Urinary bladder (tissue), 4 donors: ENCODE results near the gene CACNB3. TPM values are rescaled to one million over a fixed set of nuclear protein-coding genes. Genes with fewer than 3 reads are reported as not detected.

Experiments used
- DNase-seq: peaks from one replicate; pipeline ENCODE4 v3.0.0-alpha.2; 2015; ENCODE audit errors: extremely low spot score
- H3K27ac ChIP-seq: one replicate; pipeline ENCODE4 v1.5.1; 2013; ENCODE audit warnings: low read depth, mild to moderate bottlenecking, moderate library complexity
- H3K36me3 ChIP-seq: one replicate; pipeline ENCODE4 v1.6.1; 2013; ENCODE audit warnings: mild to moderate bottlenecking, moderate library complexity; ENCODE audit not compliant: insufficient read depth
- H3K4me1 ChIP-seq: one replicate; pipeline ENCODE4 v1.6.1; 2013; ENCODE audit warnings: mild to moderate bottlenecking, moderate library complexity; ENCODE audit not compliant: insufficient read depth
- H3K4me3 ChIP-seq: one replicate; pipeline ENCODE4 v1.5.1; 2013; ENCODE audit warnings: low read depth, low read length
- WGBS: extraction: QIAGEN DNeasy Blood & Tissue Kit; methylation state at CpG from one replicate; pipeline ENCODE4 v1.1.7; 2013; 5-methylcytosine and 5-hydroxymethylcytosine counted together
- polyA plus RNA-seq: library from polyadenylated mRNA; stranded (reverse); fragments of 200-250 nt; gene quantifications from one replicate; pipeline ENCODE4 v1.2.3, GENCODE V29; 2013
- total RNA-seq: library from RNA; depleted of rRNA; stranded (reverse); fragments of >200 nt; gene quantifications from one replicate; pipeline ENCODE4 v1.2.3, GENCODE V29; 2014
- donor health status: healthy with polysubstance abuse.
- donor health status: healthy.

CACNB3 gene
- total RNA-seq (15.1 TPM), polyA plus RNA-seq (22.2 TPM)

DNA sequence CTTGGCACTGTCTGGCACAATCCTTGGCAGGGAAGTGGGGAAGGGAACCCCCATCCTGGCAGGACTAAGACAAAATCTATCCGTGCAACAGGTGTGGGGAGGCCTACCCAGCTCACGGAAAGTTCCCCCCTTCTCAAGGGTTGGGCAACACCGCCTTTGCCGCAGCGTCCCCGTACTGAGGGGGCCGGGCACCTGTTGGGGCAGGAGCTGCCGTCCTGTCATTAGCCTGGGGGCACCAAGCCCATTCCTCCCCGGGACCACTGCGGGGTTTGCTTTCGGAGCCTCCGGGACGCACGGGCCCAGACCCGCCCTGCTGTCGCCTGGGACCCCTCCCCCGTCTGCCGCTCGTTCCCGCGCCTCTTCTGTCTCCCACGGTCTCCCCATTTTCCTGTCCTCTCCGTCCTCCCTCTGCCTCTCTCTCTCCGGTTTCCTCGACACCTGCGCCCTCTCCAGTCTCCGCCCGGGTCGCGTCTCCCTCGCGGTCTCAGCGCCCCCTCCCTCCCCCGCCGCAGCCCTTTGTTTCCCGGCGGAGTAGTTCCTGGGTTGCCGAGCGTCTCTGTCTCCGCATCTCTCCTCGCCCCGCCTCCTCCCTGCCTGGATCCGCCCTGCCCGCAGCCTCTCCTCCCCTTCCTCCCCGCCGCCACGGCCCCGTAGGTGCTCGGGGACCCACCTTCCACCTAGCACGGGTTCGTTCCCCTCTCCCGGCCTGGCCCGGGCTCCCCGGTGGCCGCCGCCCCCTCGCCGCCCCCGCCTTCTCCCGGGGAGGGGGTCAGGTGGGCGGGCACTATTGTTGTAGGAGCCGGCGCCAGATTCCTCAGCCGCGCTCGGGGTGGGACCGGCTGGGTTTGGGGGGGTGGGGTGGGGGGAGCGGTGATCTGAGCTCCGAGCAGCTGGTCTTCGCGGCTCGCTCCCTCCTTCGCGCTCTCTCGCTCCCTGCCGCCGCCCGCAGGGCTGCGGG lies at the start of gene CACNB3:
Gene CACNB3, plus strand, starts transcription at position 624 of the 958 bp plus-strand sequence. CDS start 434 bp downstream, outside the sequence.
- no peaks in the 10 kb centered on the region for H3K4me1 ChIP-seq
- H3K27ac ChIP-seq: no peak within 1 kb of the TSS
- no peaks in the 10 kb centered on the region for H3K36me3 ChIP-seq
- H3K4me3 ChIP-seq: peak within 1 kb of the TSS; percentile 71
- DNase-seq: no peak
- WGBS: under 1% methylated on average over 79 of the region's 79 CpGs

DNA sequence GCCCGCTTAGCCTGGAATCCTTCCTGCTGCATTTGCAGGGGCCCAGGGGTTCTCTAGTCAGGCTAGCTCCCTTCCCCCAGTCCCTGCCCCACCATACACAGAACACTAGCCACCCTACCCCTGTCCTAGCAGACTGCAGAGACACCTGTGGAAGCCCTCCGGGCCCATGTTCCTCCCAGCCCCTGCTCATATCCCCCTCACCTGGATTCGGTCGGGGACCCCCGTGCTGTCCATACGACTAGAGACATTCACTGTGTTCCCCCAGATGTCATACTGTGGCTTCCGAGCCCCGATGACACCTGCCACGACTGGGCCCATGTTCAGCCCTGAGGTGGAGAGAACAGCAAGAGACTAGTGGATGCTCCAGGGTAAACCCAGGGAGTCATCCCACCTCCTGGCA lies 49.6 kb upstream of the CACNB3 start:
- Histone ChIP-seq H3K4me3 (no peak overlapping the region), H3K4me1 (no peaks in the 10 kb centered on the region), H3K27ac (no peak overlapping the region), H3K36me3 (peaks cover 7% of the 10 kb centered on the region)
- 90% methylated on average over 9 of the region's 9 CpGs for WGBS
- no peak for DNase-seq

DNA sequence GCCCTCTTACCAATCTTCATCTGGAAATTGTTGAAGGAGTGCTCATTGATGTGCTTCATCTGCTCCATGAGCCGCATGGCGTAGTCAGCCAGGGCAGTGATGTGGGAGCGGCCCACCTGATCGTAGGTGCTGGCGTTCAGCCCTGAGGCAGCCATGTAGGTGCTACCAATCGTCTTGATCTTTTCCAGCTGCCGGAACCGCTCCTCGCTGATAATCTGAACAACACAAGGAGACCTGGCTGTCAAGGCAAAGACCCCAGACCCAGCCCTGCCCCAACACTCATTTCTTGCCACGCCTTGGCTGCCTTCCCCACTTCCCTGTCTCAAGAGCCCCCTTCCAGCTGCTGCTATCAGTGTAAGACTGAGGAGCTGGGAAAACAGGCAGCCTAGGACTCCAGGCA lies 47.5 kb upstream of the CACNB3 start:
- peaks cover 5% of the 10 kb centered on the region for H3K36me3 ChIP-seq
- no peak overlapping the region for H3K27ac ChIP-seq
- 94% methylated on average over 10 of the region's 10 CpGs for WGBS
- no peaks in the 10 kb centered on the region for H3K4me1 ChIP-seq
- no peak for DNase-seq
- H3K4me3 ChIP-seq: no peak overlapping the region

DNA sequence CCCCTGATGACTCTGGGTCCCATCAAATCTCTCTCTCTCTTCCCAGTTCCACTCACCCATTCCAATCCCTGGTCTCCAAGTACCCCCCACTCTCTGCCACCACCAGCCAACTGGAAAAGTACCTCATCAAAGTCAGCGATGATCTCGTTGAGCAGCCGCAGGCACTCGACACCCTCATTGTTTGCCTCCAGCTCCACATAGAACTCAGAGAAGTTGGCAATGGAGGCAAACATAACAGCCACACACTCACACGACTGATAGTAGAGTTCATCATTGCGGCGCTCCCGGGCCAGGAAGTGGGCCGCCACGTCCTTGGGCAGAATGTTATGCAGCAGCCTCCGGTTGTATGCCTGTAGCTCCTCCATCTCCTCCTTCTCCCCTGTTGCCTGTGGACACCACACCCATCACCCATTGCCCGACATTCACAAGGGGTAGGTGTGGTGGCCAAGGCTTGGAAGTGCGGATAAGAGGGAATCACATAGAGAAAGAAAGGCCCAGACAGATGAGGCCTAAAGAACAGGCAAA lies 46.6 kb upstream of the CACNB3 start:
- 94% methylated on average over 13 of the region's 13 CpGs for WGBS
- peaks cover 4% of the 10 kb centered on the region for H3K36me3 ChIP-seq
- DNase-seq: no peak
- no peak overlapping the region for H3K4me3 ChIP-seq
- H3K27ac ChIP-seq: no peak overlapping the region
- H3K4me1 ChIP-seq: no peaks in the 10 kb centered on the region

DNA sequence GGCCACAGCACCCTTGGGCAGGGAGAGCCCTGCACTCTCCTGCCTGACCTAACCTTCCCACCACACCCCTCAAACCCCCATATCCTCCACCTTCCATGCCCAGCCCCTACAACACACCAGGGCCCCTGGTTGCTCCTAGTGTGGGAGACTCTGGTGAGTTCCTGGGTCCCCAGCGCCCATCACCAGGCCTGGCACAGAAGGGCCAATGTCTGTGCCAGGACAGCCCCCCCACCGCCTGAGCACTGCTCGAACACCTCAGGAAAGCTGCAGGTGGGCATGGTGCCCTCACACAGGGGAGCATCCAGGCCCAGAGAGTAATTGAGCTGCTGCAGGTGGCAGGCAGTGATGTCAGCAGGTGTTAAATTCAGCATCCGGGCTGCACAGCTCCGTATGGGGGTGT lies 44.6 kb upstream of the CACNB3 start:
- no peak for DNase-seq
- Histone ChIP-seq H3K36me3 (no peaks in the 10 kb centered on the region), H3K4me1 (no peaks in the 10 kb centered on the region), H3K27ac (no peak overlapping the region), H3K4me3 (no peak overlapping the region)
- 92% methylated on average over 5 of the region's 5 CpGs for WGBS

DNA sequence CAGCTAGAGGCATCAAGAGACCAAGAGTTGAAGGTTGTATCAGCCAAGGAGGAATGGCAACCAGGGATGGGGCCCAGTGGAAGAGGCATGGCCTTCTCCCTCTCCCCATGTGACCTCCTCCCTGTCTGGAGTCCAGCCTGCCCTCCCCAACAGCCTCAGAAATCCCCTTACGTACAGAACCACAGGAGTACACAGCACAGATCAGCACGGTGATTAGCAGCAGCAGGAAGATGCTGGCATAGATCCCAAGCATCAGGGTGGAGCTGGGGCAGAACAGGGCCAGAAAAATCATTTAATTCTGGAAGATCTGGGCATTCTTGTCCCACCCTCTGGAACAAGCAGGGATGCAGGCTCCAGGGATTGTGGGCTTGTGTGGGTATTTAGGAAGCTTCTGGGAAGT lies 43.8 kb upstream of the CACNB3 start:
- no peak overlapping the region for H3K27ac ChIP-seq
- no peak overlapping the region for H3K4me3 ChIP-seq
- H3K36me3 ChIP-seq: no peaks in the 10 kb centered on the region
- no peaks in the 10 kb centered on the region for H3K4me1 ChIP-seq
- WGBS: 35% methylated on average over 2 of the region's 2 CpGs
- no peak for DNase-seq

DNA sequence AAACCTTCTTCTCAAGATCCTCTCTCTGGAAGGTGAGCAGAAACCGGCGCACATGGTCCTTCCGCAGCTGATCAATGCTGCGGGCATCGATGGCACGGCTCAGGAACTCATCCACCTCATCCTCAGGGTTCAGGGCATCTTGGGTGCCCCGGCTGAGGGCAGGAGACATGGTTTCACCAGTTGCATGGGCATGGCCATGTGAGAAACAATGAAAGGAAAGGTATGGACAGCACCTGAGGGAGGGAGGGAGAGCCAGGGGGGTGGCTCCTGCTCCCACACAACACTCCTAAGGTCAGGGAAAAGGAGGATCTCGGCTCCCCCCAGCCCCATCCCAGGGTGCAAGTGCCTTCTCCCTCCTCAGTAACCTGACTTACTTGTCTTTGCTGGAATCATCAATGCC lies 43.0 kb upstream of the CACNB3 start:
- WGBS: 93% methylated on average over 8 of the region's 8 CpGs

DNA sequence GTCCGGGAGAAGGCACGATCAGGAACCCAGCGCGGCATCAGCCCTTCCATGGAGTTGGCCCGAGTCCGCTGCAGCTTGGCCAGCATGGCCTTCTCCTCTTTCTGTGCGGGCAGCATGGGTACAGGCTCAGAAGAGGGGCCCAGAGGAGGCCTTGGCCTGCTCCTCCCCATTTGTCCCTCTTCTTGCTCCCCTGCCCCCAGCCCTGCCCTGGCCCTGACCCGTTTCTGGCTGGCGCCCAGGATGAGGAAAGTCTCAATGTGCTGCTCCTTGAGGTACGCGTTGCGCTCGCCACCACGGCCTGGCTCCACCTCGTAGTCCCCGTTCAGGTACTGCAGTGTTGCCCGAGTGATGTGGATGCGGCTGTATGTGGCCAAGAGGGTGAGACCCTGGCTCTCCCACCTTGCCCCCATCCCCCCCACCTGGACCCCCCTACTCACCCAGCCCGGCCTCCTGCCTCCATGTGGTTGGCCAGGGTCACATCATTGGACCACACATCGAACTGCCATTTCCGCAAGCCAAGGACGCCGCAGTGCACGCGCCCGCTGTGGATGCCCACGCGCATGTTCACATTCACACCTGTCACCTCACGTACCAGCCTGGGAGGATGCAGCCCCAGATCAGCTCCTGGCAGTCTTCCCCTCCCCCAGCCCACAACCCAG lies 42.2 kb upstream of the CACNB3 start:
- no peak for DNase-seq
- Histone ChIP-seq H3K27ac (no peak overlapping the region), H3K4me3 (no peak overlapping the region), H3K36me3 (no peaks in the 10 kb centered on the region), H3K4me1 (no peaks in the 10 kb centered on the region)
- 92% methylated on average over 29 of the region's 29 CpGs for WGBS

More for the DNA sequence above, 43.0 kb upstream of the CACNB3 start:
- no peak for DNase-seq
- Histone ChIP-seq H3K36me3 (no peaks in the 10 kb centered on the region), H3K27ac (no peak overlapping the region), H3K4me1 (no peaks in the 10 kb centered on the region), H3K4me3 (no peak overlapping the region)

DNA sequence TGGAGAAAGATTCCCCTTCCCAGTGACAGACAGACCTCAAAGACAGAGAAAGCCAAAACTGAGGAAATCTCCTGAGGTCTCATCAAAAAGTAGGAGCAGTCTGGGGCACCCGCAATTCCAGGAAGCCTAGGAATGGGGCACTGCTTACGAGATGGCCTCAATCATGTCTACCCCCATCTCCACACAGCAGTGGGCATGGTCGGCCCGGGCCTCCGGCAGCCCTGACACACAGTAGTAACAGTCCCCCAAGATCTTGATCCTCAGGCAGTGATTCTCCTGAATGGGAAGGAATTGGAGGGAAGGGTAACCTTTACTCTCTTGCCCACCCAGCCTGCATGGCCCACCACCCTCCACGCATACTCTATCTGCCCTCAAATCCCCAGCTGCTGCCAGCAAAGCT lies 41.3 kb upstream of the CACNB3 start:
- 91% methylated on average over 6 of the region's 6 CpGs for WGBS
- no peak for DNase-seq
- no peak overlapping the region for H3K4me3 ChIP-seq
- no peaks in the 10 kb centered on the region for H3K4me1 ChIP-seq
- no peak overlapping the region for H3K27ac ChIP-seq
- H3K36me3 ChIP-seq: no peaks in the 10 kb centered on the region

DNA sequence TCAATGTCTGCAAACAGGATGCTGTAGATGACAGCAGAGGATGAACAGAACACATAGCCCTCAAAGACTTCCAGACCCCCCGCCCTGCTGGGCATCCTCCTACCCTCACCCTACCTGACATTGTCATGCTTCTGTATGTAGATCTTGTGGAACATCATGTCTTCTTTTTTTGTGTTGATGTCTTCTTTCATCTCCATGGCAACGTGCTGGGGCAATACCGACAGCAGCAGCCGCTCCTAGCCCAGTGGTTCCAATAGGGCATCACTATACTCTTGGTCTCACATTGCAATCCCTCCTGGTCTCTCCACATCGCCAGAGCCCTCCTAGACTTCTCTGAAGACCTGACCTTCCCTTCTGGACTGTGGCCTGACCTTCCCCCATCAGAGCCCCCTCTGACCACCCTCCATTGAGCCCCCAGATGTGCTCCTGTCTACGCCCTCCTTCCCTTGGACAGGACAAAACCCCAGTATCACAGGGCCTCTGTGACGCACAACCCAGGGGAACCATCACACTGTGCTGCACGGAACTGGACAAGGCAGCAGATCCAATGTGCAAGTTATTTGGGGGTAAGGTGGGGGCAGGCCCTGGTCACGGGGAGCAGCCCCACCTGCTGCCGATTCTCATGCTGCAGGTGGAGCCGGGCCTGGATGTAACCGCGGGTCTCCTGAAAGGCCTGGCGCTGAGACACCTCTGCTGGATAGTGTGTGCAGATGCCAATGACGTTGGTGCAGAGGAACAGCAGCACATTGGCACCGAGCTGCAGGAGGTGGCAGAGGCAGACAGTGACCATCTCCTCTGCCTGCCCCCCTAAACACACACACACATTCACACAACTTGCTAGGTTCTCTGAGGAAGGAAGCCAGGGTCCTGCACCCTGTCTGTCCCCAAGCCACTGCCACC lies 40.5 kb upstream of the CACNB3 start:
- 84% methylated on average over 16 of the region's 16 CpGs for WGBS
- Histone ChIP-seq H3K4me3 (no peak overlapping the region), H3K36me3 (no peaks in the 10 kb centered on the region), H3K27ac (no peak overlapping the region), H3K4me1 (no peaks in the 10 kb centered on the region)
- no peak for DNase-seq

DNA sequence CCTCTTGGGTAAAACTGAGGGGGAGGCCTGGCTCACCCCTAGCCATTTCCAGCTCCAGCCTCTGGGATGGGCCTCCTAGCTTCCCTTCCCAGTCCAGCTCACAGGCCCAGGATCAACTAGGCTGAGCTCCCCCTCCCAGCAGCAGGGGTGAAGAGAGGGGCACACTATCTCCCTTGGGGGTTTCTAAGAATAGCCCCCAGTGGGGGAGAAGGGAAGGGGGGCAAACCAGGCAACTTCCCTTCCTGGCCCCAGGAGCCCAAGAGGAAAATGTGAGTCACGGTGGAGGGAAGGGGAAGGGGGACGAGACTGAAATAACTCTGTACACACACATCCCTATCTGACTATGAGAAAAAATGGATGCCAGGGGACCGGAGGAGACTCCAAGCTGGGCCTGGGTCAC lies 38.4 kb upstream of the CACNB3 start:
- Histone ChIP-seq H3K4me1 (no peaks in the 10 kb centered on the region), H3K4me3 (no peak overlapping the region), H3K36me3 (no peaks in the 10 kb centered on the region), H3K27ac (no peak overlapping the region)
- DNase-seq: no peak
- 34% methylated on average over 3 of the region's 3 CpGs for WGBS

DNA sequence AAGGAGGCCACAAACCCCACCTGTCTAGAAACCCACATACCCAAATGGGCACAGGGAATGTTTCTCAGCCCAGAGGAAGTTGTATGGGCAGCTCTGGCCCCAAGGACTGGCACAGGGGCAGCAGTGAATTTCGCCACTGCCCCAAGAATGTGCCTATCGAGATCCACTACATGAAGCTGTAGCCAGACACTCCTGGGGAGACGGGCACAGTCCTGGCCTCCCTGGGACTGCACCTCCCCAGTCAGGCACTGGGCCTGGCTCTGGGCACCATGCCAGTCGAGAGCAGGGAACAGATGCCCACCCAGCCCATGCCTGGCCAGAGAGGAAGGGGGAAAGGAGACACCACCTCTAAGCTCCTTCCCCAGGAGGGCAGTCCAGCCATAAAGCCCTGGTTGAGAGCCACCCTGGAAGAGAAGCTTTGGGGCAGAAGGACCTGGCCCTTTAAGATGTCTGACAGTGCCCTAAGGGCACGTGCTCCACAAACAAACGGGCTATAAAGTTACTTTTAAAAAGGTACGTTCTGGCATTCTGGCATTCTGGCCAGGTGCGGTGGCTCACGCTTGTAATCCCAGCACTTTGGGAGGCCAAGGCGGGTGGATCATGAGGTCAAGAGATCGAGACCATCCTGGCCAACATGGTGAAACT lies 37.8 kb upstream of the CACNB3 start:
- no peaks in the 10 kb centered on the region for H3K4me1 ChIP-seq
- H3K36me3 ChIP-seq: no peaks in the 10 kb centered on the region
- H3K4me3 ChIP-seq: no peak overlapping the region
- WGBS: 70% methylated on average over 11 of the region's 11 CpGs
- DNase-seq: no peak
- no peak overlapping the region for H3K27ac ChIP-seq
